GOT3 (cell line): ENCODE results near the gene CYGB.
"Not testable (repeated sequence)": the region's sequence is repeated elsewhere in the genome, so short reads cannot be mapped to it uniquely, and the experiment has no call there.

Experiments used
- DNase-seq: peaks from one replicate; lab custom pipeline; 2025; ENCODE audit warnings: mixed read lengths; lab: John Stamatoyannopoulos, UW

The CYGB gene

DNA sequence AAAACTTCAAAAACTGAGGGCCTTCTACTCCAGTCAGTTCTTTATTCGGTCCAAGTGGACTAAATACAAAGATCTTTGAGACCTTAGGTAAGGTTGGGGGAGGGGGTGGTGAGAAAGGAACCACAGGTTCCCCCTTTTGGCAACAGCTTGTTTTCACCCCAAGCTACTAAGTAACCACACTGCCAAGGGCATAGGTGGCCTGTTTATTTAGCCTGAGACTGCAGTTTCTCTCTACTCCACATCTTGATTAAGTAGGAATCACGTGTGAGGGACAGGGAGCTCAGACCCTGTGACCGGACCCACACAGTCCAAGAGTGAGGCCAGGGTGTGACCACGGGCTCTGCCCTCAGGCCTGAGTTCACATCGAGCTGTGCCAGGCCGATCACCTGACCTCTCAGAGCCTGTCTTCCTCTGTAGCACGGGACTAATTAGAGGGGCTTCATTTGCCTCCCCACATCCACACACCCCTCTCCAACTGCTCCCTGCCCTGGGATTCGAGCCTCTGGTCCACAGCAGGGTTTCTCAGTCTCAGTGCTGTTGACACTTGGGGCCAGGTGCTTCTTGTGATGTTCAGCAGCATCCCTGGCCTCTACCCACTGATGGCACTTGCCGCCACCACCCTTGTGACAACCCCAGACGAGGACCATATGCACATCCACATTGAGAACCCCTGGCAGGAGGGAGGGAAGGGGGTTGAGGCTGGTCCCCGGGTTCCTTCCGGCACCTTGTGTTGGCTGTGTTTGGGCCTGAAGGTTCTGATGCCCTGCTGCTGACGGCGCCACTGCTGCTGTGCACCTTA is 30.3 kb upstream of the CYGB start:
- no peak for DNase-seq

- DNase-seq = no peak
These were observed 29.5 kb upstream of the CYGB start for GRCh38 chr17:76566988-76567431.

- DNase-seq = no peak
These were observed 29.1 kb upstream of the CYGB start for GRCh38 chr17:76566613-76566943.

DNA sequence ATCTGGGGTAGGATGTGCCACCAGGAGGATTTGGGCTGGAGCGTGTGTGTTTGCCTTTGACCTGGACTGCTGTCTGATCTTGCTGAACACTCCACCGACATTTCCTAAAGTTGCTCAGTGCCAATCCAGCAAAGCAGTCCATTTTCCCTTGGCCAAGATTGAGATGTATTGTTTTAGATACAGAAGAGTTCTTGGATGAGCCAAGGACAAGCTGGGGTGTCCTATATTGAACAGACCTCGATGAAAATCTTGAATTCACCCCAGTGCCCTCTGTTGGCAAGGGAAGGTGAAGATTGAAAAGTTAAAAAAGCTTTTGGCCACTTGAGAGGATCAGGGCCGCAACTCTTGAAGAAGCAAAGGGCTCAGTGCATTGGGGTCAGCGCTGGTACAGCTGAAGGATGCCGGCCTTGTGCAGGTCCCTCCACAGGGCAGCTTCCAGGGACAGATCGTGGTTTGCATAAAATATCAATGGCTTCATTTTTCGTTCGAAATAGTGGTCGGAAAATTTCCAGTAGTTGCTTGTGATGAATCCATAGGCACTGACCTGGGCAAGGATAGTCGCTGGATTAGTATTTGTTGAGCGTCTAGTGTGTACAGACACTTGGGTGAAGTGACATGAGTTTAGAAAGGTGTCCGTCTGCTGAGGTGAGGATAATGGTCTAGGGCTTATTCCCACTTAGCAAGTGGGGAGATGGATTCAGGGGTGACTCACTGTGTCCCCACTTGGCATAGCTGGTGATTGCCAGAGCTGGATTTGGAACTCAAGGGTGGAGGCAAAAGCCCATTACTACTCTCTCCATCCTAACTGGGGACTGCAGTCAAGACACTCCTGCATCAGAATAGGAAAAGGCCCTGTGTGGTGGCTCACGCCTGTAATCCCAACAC is 28.5 kb upstream of the CYGB start:
- no peak for DNase-seq

- not testable (repeated sequence) for DNase-seq
These were observed 27.6 kb upstream of the CYGB start for GRCh38 chr17:76564991-76565727.

DNA sequence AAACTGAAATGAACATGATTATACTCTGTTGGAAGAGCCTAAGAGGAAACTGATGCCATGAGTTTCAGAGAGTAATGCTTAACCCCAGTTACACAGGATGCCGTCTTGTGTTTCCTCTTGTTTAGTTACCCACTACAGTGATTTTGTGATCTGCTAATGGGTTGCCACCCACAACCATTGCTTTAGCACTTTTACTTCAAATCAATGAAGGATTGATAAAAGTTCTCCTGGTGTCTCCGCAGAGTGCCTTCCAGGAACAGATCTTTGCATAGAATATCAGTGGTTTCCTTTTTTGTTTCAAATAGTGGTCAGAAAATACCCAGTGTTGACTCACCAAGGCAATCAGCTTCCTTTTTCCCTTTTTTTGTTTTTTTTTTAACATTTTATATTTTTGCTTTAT is 25.9 kb upstream of the CYGB start:
- DNase-seq = not testable (repeated sequence)

DNA sequence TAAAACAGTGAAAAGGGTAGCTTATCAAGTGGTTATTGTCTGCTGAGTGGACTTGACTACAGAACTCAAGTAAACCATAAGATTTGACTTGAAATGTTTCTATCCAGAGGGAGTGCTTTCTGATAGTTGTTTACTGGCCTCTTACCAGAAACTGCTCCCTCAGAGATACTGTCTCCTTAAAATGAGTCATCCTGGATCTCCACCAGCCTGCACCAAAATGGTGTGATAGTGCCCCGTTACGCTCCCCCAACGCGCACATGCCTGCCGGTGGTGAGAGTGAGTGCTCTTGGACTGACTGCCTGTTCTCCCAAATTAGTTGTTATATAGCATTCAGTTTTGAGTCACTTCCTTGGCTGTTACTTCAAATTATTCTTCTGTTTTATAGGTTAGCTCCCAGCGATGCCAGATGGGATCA is 25.2 kb upstream of the CYGB start:
- DNase-seq = no peak

GRCh38 chr17:76561799-76562268 is 24.3 kb upstream of the CYGB start:
- no peak for DNase-seq

GRCh38 chr17:76561332-76561731 is 23.8 kb upstream of the CYGB start:
- no peak for DNase-seq

- no peak for DNase-seq
These were observed 23.3 kb upstream of the CYGB start for GRCh38 chr17:76560877-76561221.

GRCh38 chr17:76560036-76560876 is 22.7 kb upstream of the CYGB start:
- DNase-seq = no peak

DNA sequence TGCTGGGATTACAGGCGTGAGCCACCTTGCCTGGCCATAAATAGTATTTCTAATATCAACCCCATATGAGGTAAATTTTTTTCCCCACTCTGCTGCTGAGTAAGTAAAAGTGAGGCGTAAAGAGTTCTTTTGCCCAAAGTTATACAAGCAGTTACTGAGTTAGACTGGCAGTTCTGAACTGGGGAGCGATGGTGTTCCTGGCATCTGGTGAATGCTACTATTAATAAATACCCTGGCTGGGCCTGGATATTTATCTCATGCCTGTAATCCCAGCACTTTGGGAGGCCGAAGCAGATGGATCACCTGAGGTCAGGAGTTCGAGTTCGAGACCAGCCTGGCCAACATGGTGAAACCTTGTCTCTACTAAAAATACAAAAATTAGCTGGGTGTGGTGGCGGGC is 22.0 kb upstream of the CYGB start:
- DNase-seq = not testable (repeated sequence)

DNA sequence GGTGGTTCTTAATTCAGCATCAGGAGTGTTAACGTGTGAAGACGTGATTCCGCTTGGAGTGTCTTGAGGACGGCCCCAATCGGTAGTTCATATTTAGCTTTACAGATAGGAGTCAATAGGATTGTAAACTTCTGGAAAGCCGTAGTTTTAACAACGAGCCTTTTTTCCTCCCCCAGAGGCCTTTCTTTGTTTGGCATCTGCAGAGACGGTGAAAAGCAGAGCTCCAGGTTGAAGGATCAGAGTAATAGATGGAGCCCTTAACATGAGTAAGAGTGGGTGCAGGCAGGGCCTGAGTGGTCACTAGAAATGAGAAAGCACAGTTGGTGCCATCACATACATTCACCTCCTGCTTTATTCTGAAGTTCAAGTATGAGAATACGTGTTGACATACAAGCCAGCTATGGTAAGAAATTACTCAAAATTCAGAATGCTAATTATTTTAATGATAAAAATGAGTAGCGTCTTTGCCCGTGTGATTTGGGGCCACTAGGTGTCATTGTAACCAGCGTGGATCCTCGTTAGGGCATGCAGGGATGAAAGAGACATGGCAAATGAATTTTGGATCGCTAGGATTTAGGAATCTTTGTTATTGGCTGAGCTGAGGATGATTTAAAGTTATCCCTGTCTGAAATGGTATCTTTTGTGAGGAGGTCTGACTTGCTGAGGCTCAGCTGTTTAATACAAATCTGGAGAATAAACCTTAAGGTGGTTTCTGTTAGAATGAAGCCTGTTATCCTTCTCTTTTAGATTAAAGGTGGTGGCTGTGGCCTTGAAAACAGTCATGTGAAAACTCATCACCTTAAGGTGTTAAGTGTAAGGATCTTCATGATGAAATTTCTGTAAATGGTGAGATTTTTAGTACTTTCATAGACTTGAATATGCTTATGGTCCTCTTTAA is 20.9 kb upstream of the CYGB start:
- no peak for DNase-seq

DNA sequence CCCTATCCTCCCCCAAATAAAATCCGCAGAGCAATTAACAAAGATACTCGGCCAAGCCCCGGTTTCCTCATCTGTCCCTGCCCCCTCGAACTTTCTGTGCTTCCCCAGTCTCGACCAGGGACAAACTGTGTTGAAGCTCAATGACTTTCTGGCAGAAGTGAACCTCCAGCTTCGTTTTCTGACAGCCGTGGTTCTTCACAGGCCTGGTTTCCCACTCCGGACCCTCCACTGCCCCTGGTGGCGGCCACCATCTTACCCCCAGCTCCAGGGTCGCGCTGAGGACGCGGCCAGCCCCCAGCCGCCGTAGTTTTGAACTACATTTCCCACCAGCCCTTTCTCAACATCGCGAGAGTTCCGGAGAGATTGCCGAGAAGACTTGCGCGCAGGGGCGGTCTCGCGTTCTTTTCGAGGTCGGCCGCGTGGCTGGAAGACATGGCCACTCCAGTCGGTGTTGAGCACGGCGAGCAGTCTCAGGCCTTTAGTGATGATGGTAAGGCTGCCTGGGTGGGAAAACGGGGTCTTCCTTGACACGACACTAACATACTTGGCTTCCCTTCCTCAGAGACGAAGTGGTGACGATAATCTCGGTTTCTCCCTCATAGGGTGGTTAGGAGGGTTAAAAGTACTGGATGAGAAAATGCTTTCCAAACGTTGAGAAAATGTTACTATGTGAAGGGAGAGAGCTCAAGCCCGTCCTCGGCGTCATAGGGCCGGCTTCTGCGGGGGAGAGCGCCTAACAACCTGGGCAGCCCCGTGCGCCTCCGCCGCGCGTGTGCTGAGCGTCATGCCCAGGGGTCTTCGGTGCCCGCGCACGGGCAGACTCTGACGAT is 20.1 kb upstream of the CYGB start:
- DNase-seq = peak; percentile 85

DNA sequence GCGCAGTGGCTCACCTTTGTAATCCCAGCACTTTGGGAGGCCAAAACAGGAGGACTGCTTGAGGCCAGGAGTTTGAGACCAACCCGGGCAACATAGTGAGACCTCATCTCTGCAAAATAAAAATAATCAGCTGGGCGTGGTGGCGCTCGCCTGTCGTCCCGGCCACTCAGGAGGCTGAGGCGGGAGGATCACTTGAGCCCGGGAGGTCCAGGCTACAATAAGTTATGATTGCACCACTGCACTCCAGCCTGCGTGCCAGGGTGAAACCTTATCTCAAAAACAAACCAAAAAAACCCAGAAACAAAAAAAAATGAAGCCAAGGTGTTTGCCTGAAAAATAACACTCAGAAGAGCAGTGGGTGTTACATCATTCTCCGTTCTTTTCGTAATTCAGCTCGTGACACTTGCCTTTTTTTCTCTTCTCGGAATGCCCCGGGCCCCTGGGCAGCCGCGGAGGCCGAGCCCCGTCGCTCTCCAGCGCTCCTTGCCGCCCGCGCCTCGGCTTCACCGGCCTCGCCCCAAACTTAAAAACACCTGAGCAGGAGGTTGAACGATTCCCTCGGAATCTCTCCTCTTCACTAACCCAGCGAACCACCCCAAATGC is 19.4 kb upstream of the CYGB start:
- DNase-seq = no peak

GRCh38 chr17:76554131-76554530 is 16.6 kb upstream of the CYGB start:
- DNase-seq = no peak

- no peak for DNase-seq
These were observed 15.8 kb upstream of the CYGB start for GRCh38 chr17:76553178-76553908.

GRCh38 chr17:76551685-76552084 is 14.2 kb upstream of the CYGB start:
- DNase-seq = no peak
